SU-DHL-6 (cell line): ENCODE measurements around the gene RNU1-2.

ENCODE experiments used
- CTCF ChIP-seq: fragments of 200-600 bp; sonication (generic); IDR thresholded peaks from one replicate; pipeline ENCODE4 v1.5.1; 2017; ENCODE audit warnings: antibody characterized with exemption, mild to moderate bottlenecking, low read length, moderate library complexity; ENCODE audit not compliant: insufficient read depth, poor library complexity, severe bottlenecking
- EZH2phosphoT487 ChIP-seq: fragments of 200-600 bp; sonication (generic), shearing (Covaris generic); conservative IDR thresholded peaks from 2 replicates; pipeline ENCODE4 v1.6.1; 2018; ENCODE audit warnings: mild to moderate bottlenecking, antibody characterized with exemption, low read length, moderate library complexity, mixed read lengths

- no peak for TF ChIP-seq CTCF
- no peak for TF ChIP-seq EZH2phosphoT487
Measured at GRCh38 chr1:16918371-16918770, 22.6 kb downstream of the RNU1-2 start.
